IMR-90 (cell line): ENCODE measurements around the gene GLTPD2. TPM values are rescaled to one million over a fixed set of nuclear protein-coding genes. Genes with fewer than 3 reads are reported as not detected.

ENCODE experiments used
- ATAC-seq: fragments of 200-7000 bp; cut with Tn5 transposase; 2 replicates; pipeline ENCODE4 v1.9.1; 2020; ENCODE audit warnings: low read depth, mild to moderate bottlenecking, moderate library complexity
- BruUV-seq: library from RNA; stranded (reverse); fragments of 400-500 nt; replicated peaks from 2 replicates; lab custom pipeline; 2021; lab: Mats Ljungman, UMichigan
- CTCF ChIA-PET: fragments of 300-600 bp; formaldehyde crosslinking; extraction: SDS; loops from one replicate; lab custom pipeline; 2021; ENCODE audit warnings: antibody characterized with exemption; lab: Yijun Ruan, JAX
- POLR2A ChIA-PET: fragments of 300-600 bp; sonication (Branson Sonifier 250); formaldehyde crosslinking; loops from one replicate; lab custom pipeline; 2022; ENCODE audit warnings: antibody characterized with exemption; ENCODE audit not compliant: unreplicated experiment; lab: Charles Lee
- DNase-seq: peaks from one replicate; pipeline ENCODE4 v3.0.0; 2013
- H2AFZ ChIP-seq: replicated peaks from 2 replicates; pipeline ENCODE3; 2013; ENCODE audit warnings: low read length, mild to moderate bottlenecking; ENCODE audit not compliant: poor library complexity
- H2AK5ac ChIP-seq: 2 replicates; pipeline ENCODE4 v1.6.1; 2013; ENCODE audit warnings: low read depth, low read length, inconsistent platforms
- H2AK9ac ChIP-seq: replicated peaks from 2 replicates; pipeline ENCODE3; 2013; ENCODE audit warnings: mild to moderate bottlenecking, low read depth, low read length, moderate library complexity; ENCODE audit not compliant: poor library complexity
- H2BK120ac ChIP-seq: 2 replicates; pipeline ENCODE4 v1.6.1; 2013; ENCODE audit warnings: low read depth, low read length, inconsistent platforms
- H2BK15ac ChIP-seq: 3 replicates; pipeline ENCODE4 v1.6.1; 2013; ENCODE audit warnings: low read depth, low read length, inconsistent platforms
- H2BK20ac ChIP-seq: 2 replicates; pipeline ENCODE4 v1.6.1; 2013; ENCODE audit warnings: low read depth, mild to moderate bottlenecking, inconsistent platforms, low read length, moderate library complexity
- H2BK5ac ChIP-seq: 2 replicates; pipeline ENCODE4 v1.6.1; 2013; ENCODE audit warnings: mild to moderate bottlenecking, low read depth, low read length, inconsistent platforms; ENCODE audit not compliant: poor library complexity, severe bottlenecking
- H3K14ac ChIP-seq: replicated peaks from 2 replicates; pipeline ENCODE4 v1.6.1; 2013; ENCODE audit warnings: low read depth, low read length, inconsistent platforms
- H3K18ac ChIP-seq: 2 replicates; pipeline ENCODE4 v1.6.1; 2013; ENCODE audit warnings: low read depth, low read length, control low read depth
- H3K23ac ChIP-seq: 2 replicates; pipeline ENCODE4 v1.6.1; 2013; ENCODE audit warnings: low read depth, low read length, inconsistent platforms
- H3K27ac ChIP-seq: 2 replicates; pipeline ENCODE4 v1.5.1; 2013; ENCODE audit warnings: mild to moderate bottlenecking, control low read depth, low read length; ENCODE audit not compliant: insufficient read depth
- H3K27me3 ChIP-seq: 2 replicates; pipeline ENCODE4 v1.6.1; 2013; ENCODE audit warnings: low read length; ENCODE audit not compliant: control insufficient read depth, insufficient read depth
- H3K36me3 ChIP-seq: 2 replicates; pipeline ENCODE4 v1.6.1; 2013; ENCODE audit warnings: low read length, mixed read lengths; ENCODE audit not compliant: control insufficient read depth, insufficient read depth
- H3K4ac ChIP-seq: 2 replicates; pipeline ENCODE4 v1.6.1; 2013; ENCODE audit warnings: low read depth, low read length, inconsistent platforms
- H3K4me1 ChIP-seq: 2 replicates; pipeline ENCODE4 v1.6.1; 2013; ENCODE audit warnings: low read length, mixed read lengths; ENCODE audit not compliant: control insufficient read depth, insufficient read depth
- H3K4me2 ChIP-seq: 2 replicates; pipeline ENCODE4 v1.6.1; 2013; ENCODE audit warnings: low read depth, mild to moderate bottlenecking, control low read depth, low read length, moderate library complexity
- H3K4me3 ChIP-seq: 2 replicates; pipeline ENCODE4 v1.5.1; 2013; ENCODE audit warnings: low read depth, mild to moderate bottlenecking, control low read depth, low read length, moderate library complexity; ENCODE audit not compliant: insufficient read depth
- H3K56ac ChIP-seq: 2 replicates; pipeline ENCODE4 v1.6.1; 2013; ENCODE audit warnings: low read length, inconsistent platforms; ENCODE audit not compliant: insufficient read depth; ENCODE audit errors: extremely low read depth
- H3K79me1 ChIP-seq, 2 experiments: 2 replicates each; pipeline ENCODE4 v1.6.1; 2013; ENCODE audit warnings: low read length in 2 of 2, inconsistent platforms in 1 of 2, low read depth in 1 of 2
- H3K9ac ChIP-seq: 2 replicates; pipeline ENCODE4 v1.6.1; 2013; ENCODE audit warnings: low read depth, low read length, control low read depth
- H3K9me1 ChIP-seq: 2 replicates; pipeline ENCODE4 v1.6.1; 2013; ENCODE audit warnings: low read length, inconsistent platforms; ENCODE audit not compliant: insufficient read depth
- H3K9me3 ChIP-seq: 2 replicates; pipeline ENCODE4 v1.6.1; 2013; ENCODE audit warnings: low read length; ENCODE audit not compliant: control insufficient read depth, insufficient read depth
- H4K20me1 ChIP-seq: 2 replicates; pipeline ENCODE4 v1.6.1; 2013; ENCODE audit warnings: low read length, inconsistent platforms; ENCODE audit not compliant: insufficient read depth
- H4K5ac ChIP-seq: 2 replicates; pipeline ENCODE4 v1.6.1; 2013; ENCODE audit warnings: mild to moderate bottlenecking, low read depth, low read length, control low read depth
- H4K8ac ChIP-seq, 2 experiments: 2 replicates each; pipeline ENCODE4 v1.6.1; 2013; ENCODE audit warnings: low read depth in 2 of 2, low read length in 2 of 2, control low read depth in 1 of 2, inconsistent platforms in 1 of 2
- H4K91ac ChIP-seq: 2 replicates; pipeline ENCODE4 v1.6.1; 2013; ENCODE audit warnings: low read depth, low read length, inconsistent platforms; ENCODE audit not compliant: insufficient read depth
- BHLHE40 ChIP-seq: fragments of 150-350 bp; IDR thresholded peaks from 2 replicates; pipeline ENCODE4 v1.6.1; 2016; ENCODE audit warnings: mild to moderate bottlenecking, low read depth, low read length
- CHD1 ChIP-seq: IDR thresholded peaks from 2 replicates; pipeline ENCODE4 v1.6.1; 2012; ENCODE audit warnings: low read depth, low read length, improper control_type of control experiment
- CTCF ChIP-seq: conservative IDR thresholded peaks from 2 replicates; pipeline ENCODE4 v1.5.1; 2012; ENCODE audit warnings: mild to moderate bottlenecking, low read depth, low read length, improper control_type of control experiment
- FOS ChIP-seq: fragments of 150-350 bp; IDR thresholded peaks from 2 replicates; pipeline ENCODE4 v1.6.1; 2016; ENCODE audit warnings: low read depth, low read length
- MAFK ChIP-seq: IDR thresholded peaks from 2 replicates; pipeline ENCODE4 v1.6.1; 2012; ENCODE audit warnings: low read depth, low read length, improper control_type of control experiment
- MAZ ChIP-seq: IDR thresholded peaks from 2 replicates; pipeline ENCODE4 v1.6.1; 2012; ENCODE audit warnings: low read depth, mild to moderate bottlenecking, low read length, improper control_type of control experiment, moderate library complexity, borderline replicate concordance
- MXI1 ChIP-seq: IDR thresholded peaks from 2 replicates; pipeline ENCODE4 v1.6.1; 2012; ENCODE audit warnings: low read depth, mild to moderate bottlenecking, low read length, moderate library complexity, borderline replicate concordance
- NFE2L2 ChIP-seq: fragments of 150-350 bp; IDR thresholded peaks from 2 replicates; pipeline ENCODE4 v1.6.1; 2016; ENCODE audit warnings: low read depth, mild to moderate bottlenecking, low read length
- POLR2A ChIP-seq: IDR thresholded peaks from 2 replicates; pipeline ENCODE4 v1.6.1; 2012; ENCODE audit warnings: mild to moderate bottlenecking, low read depth, low read length
- RAD21 ChIP-seq: IDR thresholded peaks from 2 replicates; pipeline ENCODE4 v1.6.1; 2012; ENCODE audit warnings: low read length, improper control_type of control experiment
- RCOR1 ChIP-seq: IDR thresholded peaks from 2 replicates; pipeline ENCODE4 v1.6.1; 2012; ENCODE audit warnings: mild to moderate bottlenecking, low read length, improper control_type of control experiment; ENCODE audit not compliant: insufficient replicate concordance
- SMC3 ChIP-seq: fragments of 150-350 bp; IDR thresholded peaks from 2 replicates; pipeline ENCODE4 v1.6.1; 2016; ENCODE audit warnings: low read depth, mild to moderate bottlenecking, antibody characterized with exemption, low read length, moderate library complexity
- WGBS, 2 experiments: methylation state at CpG; one replicate each; pipeline versions ENCODE4 v1.1.5 to v1.1.7; 2013; ENCODE audit warnings: missing lambda C conversion rate in 2 of 2; ENCODE audit not compliant: insufficient read length in 1 of 2; ENCODE audit errors: extremely low coverage in 2 of 2; 5-methylcytosine and 5-hydroxymethylcytosine counted together
- dilution Hi-C: fragments of 300-500 bp; cut with HindIII; formaldehyde crosslinking; loops from one replicate; pipeline ENCODE4 v1.14.3; 2018; ENCODE audit warnings: low sequenced_read_pairs; ENCODE audit not compliant: unreplicated experiment
- in situ Hi-C: fragments of 300-500 bp; cut with MboI; formaldehyde crosslinking; loops from 3 replicates; pipeline ENCODE4 v1.14.3; 2019; ENCODE audit warnings: low sequenced_read_pairs, inconsistent platforms, mixed read lengths
- intact Hi-C: fragments of 100-400 bp; cut with micrococcal nuclease; formaldehyde crosslinking; loops from 2 replicates; pipeline ENCODE4 v1.10.0; 2022
- polyA plus RNA-seq, 3 experiments: library from polyadenylated mRNA; depleted of rRNA; stranded (reverse); fragments of >200 nt; gene quantifications; 2 replicates each; pipeline ENCODE4 v1.2.3, GENCODE V29; 2012; ENCODE audit warnings: low replicate concordance in 1 of 3
- total RNA-seq: library from RNA; depleted of rRNA; stranded (reverse); fragments of >200 nt; gene quantifications from 2 replicates; pipeline ENCODE4 v1.2.3, GENCODE V29; 2012
- TF ChIP-seq, protein P1 (sequence below): fragments of 150-350 bp; IDR thresholded peaks from 2 replicates; pipeline ENCODE4 v1.6.1; 2017; ENCODE audit warnings: mild to moderate bottlenecking, antibody characterized with exemption, low read length, low read depth
- TF ChIP-seq, protein P2 (sequence below): fragments of 150-350 bp; IDR thresholded peaks from 2 replicates; pipeline ENCODE4 v1.6.1; 2016; ENCODE audit warnings: low read depth, mild to moderate bottlenecking, low read length, moderate library complexity, borderline replicate concordance

GLTPD2 gene
- total and polyA plus RNA-seq, 2 of the 4 experiments (the other 2 are of a cell fraction): not detected

- WGBS, 2 experiments: no CpG with 5 or more reads among the region's 1 CpG
- Histone ChIP-seq H2BK5ac (no peak overlapping the region), H2AFZ (no peak overlapping the region), H3K9me3 (no peaks in the 10 kb centered on the region), H3K27ac (no peak overlapping the region), H3K4me3 (no peak overlapping the region), H3K4me1 (no peaks in the 10 kb centered on the region), H3K18ac (no peak overlapping the region), H3K23ac (no peak overlapping the region), H4K20me1 (no peaks in the 10 kb centered on the region), H4K91ac (no peak overlapping the region), H3K79me1 (no peaks in the 10 kb centered on the region), H2BK120ac (no peak overlapping the region), H3K56ac (no peak overlapping the region), H3K9ac (no peak overlapping the region), H3K4ac (no peak overlapping the region), H3K4me2 (no peak overlapping the region), H3K36me3 (no peaks in the 10 kb centered on the region), H2AK5ac (no peak overlapping the region), H2BK15ac (no peak overlapping the region), H2BK20ac (no peak overlapping the region), H3K14ac (no peak overlapping the region), H4K5ac (no peak overlapping the region), H3K9me1 (no peaks in the 10 kb centered on the region), H4K8ac (no peak overlapping the region), H2AK9ac (no peak overlapping the region), H3K27me3 (peaks cover 41% of the 10 kb centered on the region)
- TF ChIP-seq NFE2L2 (no peak), MXI1 (no peak), MAZ (no peak), CHD1 (no peak), RCOR1 (no peak), BHLHE40 (no peak), RAD21 (no peak), POLR2A (no peak), FOS (no peak), MAFK (no peak), CTCF (no peak), SMC3 (no peak)
- TF ChIP-seq, protein P1, sequence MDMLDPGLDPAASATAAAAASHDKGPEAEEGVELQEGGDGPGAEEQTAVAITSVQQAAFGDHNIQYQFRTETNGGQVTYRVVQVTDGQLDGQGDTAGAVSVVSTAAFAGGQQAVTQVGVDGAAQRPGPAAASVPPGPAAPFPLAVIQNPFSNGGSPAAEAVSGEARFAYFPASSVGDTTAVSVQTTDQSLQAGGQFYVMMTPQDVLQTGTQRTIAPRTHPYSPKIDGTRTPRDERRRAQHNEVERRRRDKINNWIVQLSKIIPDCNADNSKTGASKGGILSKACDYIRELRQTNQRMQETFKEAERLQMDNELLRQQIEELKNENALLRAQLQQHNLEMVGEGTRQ: no peak
- TF ChIP-seq, protein P2, sequence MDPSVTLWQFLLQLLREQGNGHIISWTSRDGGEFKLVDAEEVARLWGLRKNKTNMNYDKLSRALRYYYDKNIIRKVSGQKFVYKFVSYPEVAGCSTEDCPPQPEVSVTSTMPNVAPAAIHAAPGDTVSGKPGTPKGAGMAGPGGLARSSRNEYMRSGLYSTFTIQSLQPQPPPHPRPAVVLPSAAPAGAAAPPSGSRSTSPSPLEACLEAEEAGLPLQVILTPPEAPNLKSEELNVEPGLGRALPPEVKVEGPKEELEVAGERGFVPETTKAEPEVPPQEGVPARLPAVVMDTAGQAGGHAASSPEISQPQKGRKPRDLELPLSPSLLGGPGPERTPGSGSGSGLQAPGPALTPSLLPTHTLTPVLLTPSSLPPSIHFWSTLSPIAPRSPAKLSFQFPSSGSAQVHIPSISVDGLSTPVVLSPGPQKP: no peak
- BruUV-seq: no TSS peak
- POLR2A ChIA-PET: no interaction called here
- DNase-seq: no peak
- in situ Hi-C loops (no loop called here), dilution Hi-C loops (no loop called here), intact Hi-C loops (no loop called here)
- CTCF ChIA-PET: interaction anchor here (0.8 kb wide), 1 partner anchor 43 kb away, joined by 3 read pairs; the partner anchor contains the start of gene ARRB2
- ATAC-seq: no peak
These were observed 35.4 kb upstream of the GLTPD2 start for GRCh38 chr17:4753392-4753791.
